ENCODE measurements around the gene TKT.

TKT gene

DNA sequence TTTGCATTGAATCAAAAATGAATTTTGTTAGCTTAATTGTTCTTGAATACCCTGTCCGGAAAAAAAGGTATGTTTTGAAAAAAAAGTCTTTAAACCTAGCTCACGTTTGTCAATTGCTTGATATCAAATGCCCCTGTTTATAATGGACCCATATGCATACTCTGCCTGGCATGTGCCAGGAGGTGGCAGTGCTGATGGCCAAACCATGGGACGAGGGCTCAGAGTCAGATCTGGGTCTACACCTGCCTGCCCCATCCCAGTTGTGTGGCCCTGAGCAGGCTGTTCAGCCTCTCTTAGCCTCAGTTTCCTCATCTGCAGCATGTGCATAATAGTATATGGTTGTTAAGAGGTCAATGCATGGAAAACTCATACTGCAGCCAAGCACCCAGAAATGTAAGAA lies 56.0 kb downstream of the TKT start:
- DNase-seq (ENCODE audit: extremely low read depth in 1 of 2, low read depth in 1 of 2): no peak

DNA sequence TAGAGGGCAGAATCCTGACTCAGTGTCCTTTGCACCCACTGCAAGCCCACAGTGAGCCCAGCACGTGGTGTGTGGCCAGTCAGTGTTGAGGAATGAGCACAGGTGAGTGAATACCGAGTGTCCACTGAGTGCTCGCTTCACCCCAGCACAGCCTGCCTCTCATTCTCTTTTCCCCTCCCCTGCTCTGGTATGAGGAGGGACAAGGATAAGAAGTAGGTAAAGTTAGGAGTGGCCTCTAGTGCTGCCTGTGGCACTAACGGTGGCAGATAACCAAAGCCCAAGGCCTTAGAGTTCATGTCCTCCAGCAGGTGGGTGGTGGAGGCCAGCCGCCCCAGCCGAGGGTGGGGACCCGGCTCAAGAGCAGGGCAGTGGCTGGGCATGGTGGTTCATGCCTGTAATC lies 56.8 kb downstream of the TKT start:
- no peak for DNase-seq (ENCODE audit: extremely low read depth in 1 of 2, low read depth in 1 of 2)

DNA sequence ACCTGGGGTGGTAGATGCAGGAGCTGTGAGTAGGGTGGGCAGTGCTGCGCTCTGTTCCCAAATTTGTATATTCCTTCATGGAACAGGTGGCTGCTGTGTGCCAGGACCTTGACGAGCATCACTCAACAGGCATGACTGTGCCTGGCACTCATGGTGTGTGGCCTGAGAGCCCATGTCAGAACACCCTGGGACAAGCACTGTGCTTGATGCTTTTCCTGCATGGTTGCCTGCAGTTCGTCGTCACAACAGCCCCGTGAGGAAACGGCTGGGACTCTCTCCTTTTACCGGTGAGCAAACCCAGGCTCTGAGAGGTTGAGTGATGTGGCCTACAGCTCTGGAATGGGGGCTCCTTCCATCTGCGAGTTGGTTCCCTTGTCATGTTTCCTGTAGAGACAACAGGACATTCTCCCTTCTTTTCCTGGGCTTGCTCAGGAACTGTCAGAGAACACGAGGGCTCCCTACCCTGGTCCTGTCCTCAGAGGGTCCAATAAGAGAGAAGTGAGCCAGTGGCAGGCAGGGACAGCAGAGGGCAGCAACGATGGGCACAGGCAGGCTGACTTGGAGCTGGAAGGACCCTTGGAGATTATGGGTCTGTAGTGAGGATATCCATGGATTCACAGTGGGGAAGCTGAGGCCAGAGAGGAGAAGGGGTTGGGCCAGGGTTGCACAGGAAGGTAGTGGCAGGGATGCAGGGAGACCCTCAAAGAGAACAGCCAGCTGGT lies 57.4 kb downstream of the TKT start:
- no peak for DNase-seq (ENCODE audit: extremely low read depth in 1 of 2, low read depth in 1 of 2)

DNA sequence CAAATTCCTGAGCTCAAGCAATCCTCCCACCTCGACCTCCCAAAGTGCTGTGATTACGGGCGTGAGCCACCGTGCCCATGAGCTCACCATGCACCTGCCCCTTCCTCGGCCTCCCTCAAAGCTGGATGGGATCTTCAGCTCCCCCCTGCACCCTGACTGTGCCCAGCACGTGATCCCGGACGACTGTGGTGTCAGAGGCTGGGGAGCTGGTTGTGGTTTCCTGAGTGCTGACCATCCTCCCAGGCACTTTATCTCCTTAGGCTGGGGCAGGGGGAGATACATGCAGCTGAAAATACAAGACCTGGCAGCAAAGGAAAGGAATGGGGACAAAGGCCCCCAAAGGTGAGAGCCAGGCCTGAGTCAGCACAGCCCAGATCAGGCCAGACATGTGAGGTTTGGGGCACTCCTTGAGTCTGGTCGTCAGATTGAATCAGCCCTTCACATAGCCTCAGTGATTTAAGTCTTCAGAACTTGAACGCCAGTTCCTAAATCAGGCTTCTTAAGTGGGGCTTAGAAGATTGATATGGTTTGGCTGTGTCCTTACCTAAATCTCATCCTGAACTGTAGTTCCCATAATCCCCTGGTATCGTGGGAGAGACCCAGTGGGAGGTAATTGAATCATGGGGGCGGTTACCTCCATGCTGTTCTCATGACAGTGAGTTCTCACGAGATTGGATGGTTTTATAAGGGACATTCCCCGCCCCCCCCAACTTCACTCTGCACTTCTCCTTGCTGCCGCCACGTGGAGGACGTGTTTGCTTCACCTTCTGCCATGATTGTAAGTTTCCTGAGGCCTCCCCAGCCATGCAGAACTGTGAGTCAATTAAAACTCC lies 59.0 kb downstream of the TKT start:
- no peak for DNase-seq (ENCODE audit: extremely low read depth in 1 of 2, low read depth in 1 of 2)

DNA sequence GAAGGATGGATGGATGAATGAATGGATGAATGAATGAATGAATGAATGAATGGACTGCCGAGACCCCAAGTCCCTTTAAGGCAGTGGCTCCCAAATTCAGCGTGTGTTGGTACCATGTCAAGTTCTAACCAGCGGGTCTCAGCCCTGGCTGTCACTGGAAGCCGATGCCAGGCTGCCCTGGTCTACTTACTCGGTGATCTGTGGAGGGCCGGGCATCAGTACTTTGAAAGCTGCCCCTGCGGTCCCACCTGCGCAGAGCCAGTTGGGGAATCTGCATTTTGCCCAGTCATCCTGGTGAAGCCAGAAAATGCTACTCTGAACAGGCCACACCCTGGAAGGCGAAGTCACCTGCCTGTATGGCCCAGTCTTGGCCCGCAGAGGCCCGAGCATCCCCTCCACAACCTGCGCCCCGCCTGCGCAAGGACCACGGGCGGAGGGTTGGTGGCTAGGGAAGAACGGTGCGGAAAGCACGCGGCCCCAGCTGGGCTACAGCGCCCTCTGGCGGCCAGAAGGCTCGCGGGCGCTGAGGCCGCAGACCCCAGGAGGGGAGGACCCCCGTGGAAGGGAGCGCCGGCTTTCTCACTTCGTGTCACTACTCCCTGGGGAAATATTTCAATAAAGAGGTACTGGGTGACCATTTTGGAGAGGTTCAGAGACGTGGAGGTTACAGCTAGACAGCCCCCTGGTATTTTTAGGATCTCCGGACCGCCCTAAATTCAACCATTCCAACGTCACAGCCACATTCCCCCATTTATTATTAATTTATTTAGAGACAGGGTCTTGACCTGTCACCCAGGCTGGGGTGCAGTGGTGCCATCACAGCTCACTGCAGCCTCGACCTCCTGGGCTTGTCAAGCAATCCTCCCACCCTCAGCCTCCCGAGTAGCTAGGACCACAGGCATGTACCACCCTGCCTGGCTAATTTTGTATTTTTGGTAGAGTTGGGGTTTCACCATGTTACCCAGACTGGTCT lies 59.9 kb downstream of the TKT start:
- peak in 1 of 2 donors; percentile 47 for DNase-seq (ENCODE audit: extremely low read depth in 1 of 2, low read depth in 1 of 2)

DNA sequence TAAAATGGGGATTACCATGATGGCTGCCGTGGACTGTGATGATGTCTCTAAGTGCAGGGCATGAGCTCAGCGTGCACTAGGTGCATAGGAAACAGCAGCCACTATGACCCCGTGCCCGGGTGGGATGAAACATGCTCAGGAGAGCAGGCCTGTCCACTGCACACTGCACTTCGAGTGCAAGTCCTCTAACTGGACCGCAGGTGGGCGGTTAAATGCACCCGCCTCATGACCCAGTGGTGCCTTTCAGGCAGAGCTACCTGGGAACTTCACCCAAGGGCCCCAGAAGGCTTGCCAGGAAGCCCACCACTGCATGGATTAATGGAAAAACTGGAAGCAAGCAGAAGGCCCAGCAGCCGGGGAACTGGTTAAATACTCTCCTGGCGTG lies 60.8 kb downstream of the TKT start:
- DNase-seq (ENCODE audit: extremely low read depth in 1 of 2, low read depth in 1 of 2): no peak

DNA sequence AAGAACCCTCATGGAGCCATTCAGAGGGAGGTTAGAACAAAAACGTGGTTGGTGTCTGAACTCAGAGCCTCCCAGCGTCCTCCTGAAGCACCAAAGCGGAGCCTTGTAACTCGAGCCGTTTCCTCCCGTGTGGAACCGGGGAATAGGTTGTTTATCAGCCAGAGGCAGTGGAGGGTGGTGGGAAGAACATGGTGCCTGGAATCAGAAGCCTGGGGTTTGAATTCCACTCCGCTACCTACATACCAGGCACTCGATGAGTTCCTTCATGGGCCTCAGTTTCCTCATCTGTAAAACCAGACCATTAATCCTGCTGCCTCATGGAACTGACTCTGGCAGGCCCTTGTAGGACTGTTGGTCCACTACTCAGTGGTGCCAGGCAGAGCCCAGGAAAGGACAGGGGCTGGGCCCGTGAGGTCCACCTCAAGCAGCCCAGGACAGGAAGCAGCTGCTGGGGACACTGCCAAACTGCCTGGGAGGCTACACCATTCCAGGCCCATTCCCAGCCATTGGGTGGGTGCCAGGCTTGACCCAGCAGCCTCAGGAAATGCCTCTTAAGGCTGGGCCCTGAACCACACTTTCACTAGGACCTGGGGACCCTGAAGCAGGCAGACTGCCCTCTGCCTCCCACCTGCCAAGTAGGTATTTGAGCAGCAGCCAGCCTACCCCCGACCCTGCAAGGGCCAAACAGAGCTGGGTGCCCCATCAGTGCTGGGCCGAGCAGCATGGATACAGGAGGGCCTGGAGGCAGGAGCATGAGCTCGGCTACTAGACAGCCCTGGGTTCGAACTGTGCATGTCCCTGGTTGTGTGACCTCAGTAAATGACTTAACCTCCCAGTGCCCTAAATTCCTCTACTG lies 61.4 kb downstream of the TKT start:
- no peak for DNase-seq (ENCODE audit: extremely low read depth in 1 of 2, low read depth in 1 of 2)

DNA sequence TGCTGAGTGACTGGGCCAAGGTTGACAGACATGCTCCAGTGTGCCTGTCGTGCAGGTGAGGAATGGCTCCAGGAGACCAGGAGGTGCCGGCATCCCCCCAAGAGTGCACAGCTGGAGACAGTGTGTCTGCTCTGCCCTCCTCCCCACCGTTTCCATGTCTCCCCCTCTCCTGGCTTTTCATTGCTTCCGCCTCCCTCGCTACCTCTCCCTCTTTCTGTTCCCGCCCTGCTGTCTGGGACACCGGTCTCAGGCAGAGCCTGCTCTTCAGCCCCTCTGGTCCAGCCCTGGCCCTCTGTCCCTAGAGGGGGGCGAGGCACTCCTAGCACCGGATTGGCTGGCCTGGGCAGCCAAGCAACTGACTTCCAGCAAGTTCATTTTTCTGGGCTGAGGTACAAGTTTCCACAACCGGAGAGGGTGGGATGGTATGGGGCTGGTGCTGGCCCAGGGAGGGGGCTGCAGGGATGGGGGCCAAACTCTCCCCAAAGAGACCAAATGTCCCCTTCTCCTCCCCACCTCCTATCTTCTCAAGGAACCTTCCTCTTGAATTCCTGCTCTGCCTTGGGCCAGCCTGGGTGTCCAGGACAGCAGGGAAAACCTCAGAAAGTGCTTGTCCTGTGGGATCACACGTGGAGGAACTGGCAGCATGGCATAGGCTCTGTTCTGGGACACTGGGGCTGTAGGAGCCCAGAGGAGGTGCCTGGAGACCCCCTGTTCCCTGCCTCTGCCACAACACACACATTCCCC lies 62.2 kb downstream of the TKT start:
- no peak for DNase-seq (ENCODE audit: extremely low read depth in 1 of 2, low read depth in 1 of 2)

DNA sequence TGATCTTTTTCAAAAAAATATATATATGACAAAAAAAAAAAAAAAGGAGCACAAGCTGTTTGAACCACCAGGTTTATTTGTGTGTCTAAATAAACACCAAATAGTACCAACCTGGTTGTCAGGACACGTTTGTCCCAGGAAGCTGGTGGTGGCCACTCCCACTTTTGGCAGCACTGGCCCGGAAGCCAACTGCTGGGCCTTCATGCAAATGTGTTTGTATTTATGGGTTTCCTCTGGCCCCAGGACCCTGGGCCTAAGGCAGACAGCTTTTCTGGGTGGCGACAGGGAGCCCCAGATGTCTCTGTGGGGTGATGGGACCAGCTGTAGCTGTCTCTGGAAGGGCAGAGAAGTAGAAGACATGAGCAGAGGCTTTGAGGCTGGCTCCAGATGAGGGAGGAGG lies 63.2 kb downstream of the TKT start:
- no peak for DNase-seq (ENCODE audit: extremely low read depth in 1 of 2, low read depth in 1 of 2)

DNA sequence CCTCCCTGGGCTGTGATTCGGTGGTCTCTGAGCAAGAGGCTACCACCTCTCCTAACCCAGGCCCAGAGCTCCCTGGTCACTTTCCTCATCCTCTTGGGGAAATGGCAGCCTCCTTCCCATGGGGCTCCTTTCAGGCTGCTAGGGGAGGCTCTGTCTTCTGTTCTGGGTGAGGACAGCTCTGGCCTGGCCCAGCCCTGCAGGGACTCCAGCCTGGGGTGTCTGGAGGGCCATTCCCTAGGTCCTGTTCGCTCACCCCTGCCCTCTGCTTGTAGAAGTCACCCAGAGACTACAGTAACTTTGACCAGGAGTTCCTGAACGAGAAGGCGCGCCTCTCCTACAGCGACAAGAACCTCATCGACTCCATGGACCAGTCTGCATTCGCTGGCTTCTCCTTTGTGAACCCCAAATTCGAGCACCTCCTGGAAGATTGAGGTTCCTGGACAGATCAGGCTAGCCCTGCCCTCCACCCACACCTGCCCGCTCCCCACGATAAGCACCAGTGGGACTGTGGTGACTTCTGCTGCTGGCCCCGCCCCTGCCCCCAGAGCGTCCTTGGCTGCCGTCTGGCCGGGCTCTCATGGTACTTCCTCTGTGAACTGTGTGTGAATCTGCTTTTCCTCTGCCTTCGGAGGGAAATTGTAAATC lies 63.9 kb downstream of the TKT start:
- DNase-seq (ENCODE audit: extremely low read depth in 1 of 2, low read depth in 1 of 2): no peak

DNA sequence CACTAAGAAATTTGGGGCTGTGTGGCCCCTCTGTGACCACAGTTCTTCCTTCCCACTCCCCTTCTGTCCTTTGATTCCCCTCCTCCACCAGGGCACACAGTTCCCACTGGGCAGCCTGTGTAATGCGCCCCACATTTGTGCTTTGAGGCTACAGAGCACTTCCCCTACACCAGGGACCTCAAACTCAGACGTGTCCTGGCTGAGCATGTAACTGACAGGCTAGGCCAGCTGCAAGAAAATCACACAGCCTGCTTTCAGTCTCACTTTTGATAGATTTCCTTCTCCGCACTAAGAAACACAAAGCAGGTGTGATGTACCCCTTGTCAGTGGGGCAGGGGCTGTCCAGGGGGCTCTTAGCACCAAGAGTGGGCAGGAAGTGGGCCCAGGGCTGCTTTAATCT lies 65.2 kb downstream of the TKT start:
- DNase-seq (ENCODE audit: extremely low read depth in 1 of 2, low read depth in 1 of 2): no peak

DNA sequence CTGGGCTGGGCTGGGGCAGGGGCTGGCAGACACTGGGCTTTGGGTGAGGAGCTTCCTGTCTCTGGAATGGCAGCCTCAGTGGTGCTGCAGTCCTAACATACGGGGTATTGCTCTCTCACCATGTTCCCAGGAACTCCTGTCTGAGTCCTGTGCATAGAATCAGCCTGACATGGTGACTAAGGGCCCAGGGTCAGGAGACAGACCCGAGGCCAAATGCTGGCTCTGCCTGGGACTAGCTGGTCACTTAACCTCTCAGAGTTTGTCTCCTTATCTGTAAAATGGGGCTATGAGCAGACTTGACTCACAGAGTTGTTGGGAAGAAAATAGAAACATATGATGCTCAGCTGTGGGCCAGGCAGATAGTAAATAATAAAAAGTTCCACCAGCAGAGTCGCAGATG lies 66.5 kb downstream of the TKT start:
- no peak for DNase-seq (ENCODE audit: extremely low read depth in 1 of 2, low read depth in 1 of 2)

DNA sequence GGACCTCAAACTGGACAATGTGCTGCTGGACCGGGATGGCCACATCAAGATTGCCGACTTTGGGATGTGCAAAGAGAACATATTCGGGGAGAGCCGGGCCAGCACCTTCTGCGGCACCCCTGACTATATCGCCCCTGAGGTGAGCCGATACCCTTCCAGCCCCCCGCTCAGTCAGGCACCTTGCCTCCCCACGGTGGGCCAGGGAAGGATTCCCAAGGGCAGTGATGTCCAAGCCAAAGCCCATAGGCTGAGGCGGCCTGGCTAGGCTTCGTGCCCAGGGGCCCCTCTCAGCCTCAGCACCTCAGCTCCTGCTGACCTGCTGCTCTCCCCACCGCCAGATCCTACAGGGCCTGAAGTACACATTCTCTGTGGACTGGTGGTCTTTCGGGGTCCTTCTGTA lies 67.1 kb downstream of the TKT start:
- DNase-seq (ENCODE audit: extremely low read depth in 1 of 2, low read depth in 1 of 2): no peak

DNA sequence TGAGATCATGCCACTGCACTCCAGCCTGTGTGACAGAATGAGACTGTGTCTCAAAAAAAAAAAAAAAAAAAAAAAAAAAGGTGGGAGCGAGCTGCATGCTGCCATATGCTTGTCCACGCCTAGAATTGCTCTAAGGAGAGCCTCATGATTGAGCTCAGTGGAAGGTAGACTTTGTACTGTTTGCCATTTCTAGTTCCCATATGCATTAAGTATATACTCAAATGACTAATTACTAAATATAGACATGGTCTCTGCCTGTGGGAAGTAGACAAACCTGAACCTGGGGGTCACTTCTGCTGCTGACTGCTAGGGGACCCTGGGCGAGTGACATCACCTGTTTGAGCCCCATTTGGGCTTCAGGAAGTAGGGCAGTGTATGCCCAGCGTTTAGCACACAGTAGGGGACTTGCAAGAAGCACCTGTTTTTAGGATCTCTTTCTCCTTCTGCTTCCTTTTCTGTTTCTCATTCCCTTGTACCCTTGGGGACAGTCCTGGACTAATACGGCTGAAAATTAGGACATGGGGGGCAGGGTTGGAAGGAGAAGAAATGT lies 67.6 kb downstream of the TKT start:
- DNase-seq (ENCODE audit: extremely low read depth in 1 of 2, low read depth in 1 of 2): no peak

DNA sequence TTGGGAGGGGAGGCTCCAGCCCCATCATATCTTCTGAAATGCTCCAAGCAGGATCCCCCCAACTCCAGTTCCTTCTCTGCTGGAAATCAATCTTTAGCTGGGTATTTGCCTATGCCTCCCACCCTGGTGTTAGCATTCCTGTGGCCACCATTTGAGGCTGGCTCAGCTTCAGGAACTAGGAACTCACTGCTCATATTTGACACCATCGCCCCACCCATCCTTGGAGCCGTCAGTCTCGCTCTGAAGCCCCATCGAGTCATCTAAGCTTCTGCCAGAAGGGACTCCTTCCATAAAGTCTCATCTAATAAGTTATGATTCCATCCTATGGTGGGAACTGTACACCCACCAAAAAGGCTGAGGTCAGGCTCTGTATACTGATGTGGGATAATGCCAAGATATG lies 68.4 kb downstream of the TKT start:
- DNase-seq (ENCODE audit: extremely low read depth in 1 of 2, low read depth in 1 of 2): no peak

DNA sequence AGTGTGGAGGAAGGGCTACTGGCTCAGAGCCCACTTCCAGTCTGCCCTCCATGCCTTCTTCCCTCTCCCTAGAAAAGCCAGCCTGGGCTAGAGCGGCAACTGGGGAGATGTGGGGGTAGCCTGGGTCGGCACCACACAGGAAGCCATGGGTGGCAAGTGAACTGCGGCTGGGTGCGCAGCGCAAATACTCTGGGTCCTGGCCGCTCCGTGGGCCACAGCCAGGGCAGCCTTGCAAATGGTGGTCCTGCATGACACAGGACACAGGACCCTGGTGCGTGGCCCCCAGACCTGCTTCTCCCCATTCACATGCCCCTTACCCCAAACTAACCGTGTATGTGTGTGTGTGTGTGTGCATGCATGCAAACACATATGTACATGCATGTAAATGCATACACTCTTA lies 69.1 kb downstream of the TKT start:
- no peak for DNase-seq (ENCODE audit: extremely low read depth in 1 of 2, low read depth in 1 of 2)

DNA sequence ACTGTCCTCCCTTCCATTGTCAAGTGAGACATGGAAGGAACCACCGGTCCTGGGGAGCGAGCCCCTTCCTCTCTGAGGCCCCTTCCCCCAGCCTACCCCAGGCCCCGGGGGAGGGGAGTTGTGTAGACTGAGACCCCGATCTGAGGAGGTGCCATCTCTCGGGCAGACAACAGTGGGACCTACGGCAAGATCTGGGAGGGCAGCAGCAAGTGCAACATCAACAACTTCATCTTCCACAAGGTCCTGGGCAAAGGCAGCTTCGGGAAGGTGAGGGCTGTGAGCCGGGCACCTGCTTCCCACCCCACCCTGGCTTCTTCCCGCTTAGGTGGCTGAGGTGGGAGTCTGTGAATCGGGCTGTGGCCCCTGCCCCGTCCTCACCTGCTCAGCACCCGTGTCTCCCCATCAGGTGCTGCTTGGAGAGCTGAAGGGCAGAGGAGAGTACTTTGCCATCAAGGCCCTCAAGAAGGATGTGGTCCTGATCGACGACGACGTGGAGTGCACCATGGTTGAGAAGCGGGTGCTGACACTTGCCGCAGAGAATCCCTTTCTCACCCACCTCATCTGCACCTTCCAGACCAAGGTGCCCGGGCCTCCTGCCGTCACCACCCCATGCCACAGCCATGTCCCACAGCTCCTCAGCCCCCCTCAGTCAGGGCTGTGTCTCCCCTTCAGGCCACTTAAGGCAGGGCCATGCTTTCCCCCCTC lies 69.9 kb downstream of the TKT start:
- no peak for DNase-seq (ENCODE audit: extremely low read depth in 1 of 2, low read depth in 1 of 2)

DNA sequence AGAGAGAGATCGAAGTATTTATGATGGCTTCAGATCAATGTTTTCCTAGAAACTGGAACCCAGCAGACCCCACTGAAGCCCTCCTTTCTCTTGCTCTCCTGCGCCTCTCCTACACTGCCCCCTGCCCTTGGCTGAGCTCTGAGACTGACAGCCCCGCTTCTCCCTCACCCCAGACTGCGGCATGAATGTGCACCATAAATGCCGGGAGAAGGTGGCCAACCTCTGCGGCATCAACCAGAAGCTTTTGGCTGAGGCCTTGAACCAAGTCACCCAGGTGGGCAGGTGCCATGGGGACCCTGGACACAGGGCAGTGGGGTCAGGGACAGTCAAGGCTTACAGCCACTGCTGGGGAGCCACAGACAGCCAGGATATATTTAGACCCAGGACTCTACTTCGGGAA lies 71.1 kb downstream of the TKT start:
- no peak for DNase-seq (ENCODE audit: extremely low read depth in 1 of 2, low read depth in 1 of 2)
